Fibroblast of skin of scalp (primary cell): Measurements from ENCODE around the gene TIE1. TPM values are rescaled to one million over a fixed set of nuclear protein-coding genes. Genes with fewer than 3 reads are reported as not detected.
A peak's percentile ranks its signal among the peaks of the same experiment; 100 is the strongest.

Experiments used
- DNase-seq: peaks from one replicate; pipeline ENCODE4 v3.0.0-alpha.2; 2013
- polyA plus RNA-seq, 2 experiments: library from polyadenylated mRNA; unstranded; fragments of 120-200 nt; gene quantifications; one replicate each; pipeline ENCODE4 v1.2.1, GENCODE V29; 2013; ENCODE audit not compliant: insufficient read length in 2 of 2

The TIE1 gene
- polyA plus RNA-seq (2013, experiment 1 of 2; ENCODE audit: insufficient read length): 0.55 TPM
- polyA plus RNA-seq (2013, experiment 2 of 2; ENCODE audit: insufficient read length): 1.8 TPM

DNA sequence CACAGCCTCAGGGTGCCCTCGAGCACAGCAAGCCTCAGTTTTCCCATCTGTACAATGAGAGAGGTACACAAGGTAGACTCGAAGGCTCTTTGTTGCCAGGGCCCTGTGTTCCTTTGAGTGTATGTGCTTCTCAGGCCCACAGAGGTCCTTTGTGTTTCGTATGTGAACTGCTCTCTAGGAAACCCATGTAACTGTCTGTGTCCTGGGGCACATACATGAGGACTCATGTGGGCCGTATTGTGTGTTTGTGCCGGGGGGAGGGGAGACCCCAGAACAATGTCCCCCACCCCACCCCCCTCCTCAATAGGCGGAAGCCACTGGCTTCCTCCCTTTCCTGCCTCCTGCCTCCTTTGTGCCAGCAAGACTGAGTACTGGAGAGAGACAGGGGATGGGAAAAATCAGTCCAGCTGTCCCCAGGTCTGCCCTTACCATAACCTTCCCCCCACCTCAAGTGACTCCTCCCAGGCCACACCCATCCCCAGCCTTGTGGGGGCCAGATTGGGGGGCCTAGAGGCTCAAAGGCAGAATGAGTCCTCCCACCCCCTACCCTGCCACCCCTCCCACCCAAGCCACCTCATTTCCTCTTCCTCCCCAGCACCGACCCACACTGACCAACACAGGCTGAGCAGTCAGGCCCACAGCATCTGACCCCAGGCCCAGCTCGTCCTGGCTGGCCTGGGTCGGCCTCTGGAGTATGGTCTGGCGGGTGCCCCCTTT, at the start of gene TIE1:
TSS of gene TIE1 (plus strand) at position 605 of the 717 bp plus-strand sequence. CDS start at position 695, 90 bp downstream.
- no peak for DNase-seq

DNA sequence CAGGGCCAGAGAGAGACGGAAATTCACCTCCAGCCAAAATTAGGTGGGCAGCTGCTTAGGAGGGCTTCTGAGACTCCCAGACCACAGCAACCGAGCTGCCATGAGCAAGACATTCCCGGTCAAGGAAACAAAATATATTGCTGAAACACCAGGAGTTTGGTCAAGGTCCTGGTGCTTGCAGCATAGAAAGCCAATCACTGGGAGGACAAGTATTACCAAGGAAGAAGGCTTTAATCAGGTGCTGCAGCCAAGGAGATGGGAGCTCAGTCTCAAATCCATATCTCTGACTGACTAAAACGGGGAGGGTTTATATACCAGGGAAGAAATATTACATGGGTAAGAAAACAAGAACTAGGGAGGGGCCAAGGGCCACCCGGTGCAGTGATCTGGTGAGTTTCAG, 49.8 kb upstream of the TIE1 start:
- DNase-seq: no peak

DNA sequence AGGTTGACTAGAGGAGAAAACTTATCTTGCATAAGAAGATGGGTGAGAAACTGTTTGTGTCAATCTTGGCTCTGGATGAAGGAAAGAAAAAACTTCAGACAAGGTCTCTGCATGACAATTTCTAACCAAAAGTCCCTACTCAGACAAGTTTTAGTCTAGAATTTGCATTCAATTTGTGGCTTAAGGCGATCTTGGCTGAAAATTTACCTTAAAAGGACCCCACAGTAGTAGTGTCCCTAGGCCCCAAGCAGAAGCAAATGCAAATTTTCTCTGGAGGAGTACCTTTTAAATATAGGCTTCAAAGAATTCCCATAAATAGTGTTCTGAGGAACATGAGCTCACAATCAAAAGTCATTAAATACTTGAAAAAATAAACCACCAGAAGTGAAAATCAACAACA, 48.6 kb upstream of the TIE1 start:
- DNase-seq: no peak

DNA sequence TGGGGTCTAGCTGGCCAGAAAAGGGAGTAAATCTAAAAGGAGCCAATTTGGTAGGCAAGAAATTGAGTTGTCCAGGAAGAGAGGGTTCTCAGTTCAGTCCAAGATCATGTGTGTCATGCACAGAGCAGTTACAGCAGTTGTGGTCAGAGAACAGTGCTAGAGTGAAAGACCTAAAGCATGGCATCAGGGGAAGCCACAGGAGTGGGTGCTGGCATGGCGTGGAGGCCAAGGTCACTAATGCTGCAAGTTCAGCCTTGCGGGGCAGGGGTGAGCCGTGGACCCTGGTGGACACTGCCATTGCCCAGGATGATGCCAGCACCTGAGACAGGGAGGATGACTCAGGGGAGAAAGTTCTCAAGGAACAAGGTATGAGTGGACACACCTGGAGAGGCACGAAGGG, 47.6 kb upstream of the TIE1 start:
- DNase-seq: no peak

DNA sequence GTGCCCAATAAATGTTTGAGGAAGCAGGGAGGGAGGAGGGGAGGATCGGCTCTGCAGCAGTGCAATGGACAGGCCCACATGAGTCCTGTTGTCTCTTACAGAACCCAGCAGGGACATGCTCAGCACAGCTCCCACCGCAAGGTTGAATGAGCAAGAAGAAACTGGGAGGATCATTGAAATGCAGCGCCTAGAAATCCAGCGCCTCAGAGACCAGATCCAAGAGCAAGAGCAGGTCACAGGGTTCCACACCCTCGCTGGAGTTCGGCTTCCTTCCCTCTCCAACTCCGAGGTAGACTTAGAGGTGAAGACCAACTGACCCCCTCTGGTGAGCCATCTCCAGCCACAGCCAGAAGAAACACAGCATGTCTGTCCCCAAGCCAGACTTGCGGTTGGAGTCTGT, 46.9 kb upstream of the TIE1 start:
- DNase-seq: no peak

DNA sequence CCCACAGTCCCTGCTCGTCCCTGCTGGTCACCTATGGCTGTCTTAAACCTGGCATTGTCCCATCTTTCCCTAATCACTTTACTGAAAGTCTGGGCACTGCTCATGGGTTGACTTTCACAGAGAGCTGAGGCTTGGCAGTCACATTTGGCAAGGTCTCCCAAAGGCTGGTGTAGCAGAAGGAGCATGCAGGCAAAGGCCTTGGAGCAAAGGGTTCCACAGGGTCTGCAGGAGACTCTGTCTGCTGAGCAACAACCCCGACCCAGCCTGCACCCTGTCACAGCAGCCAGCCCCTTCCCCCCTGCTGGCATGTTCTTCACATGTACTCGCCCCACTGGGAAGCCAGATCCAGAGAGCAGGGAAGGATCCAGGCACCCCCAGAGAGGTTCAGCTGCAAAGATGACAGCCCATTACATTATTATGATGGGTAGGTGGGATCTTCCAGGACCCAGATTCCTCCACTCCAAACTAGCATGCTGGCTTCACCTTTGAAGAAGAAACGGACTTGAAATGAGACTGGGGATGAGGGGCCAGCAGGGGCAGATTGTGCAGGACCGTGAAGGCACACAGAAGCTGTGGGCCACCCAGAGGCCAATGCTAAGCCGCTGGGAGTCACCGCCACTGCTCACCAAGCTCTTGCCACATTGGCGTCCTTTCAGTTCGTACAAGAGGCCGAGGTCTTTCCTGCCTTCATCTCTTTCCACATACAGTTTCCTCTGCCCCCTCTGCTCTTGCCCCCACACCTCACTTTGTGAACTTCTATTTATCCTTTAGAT, 45.2 kb upstream of the TIE1 start:
- DNase-seq: no peak

DNA sequence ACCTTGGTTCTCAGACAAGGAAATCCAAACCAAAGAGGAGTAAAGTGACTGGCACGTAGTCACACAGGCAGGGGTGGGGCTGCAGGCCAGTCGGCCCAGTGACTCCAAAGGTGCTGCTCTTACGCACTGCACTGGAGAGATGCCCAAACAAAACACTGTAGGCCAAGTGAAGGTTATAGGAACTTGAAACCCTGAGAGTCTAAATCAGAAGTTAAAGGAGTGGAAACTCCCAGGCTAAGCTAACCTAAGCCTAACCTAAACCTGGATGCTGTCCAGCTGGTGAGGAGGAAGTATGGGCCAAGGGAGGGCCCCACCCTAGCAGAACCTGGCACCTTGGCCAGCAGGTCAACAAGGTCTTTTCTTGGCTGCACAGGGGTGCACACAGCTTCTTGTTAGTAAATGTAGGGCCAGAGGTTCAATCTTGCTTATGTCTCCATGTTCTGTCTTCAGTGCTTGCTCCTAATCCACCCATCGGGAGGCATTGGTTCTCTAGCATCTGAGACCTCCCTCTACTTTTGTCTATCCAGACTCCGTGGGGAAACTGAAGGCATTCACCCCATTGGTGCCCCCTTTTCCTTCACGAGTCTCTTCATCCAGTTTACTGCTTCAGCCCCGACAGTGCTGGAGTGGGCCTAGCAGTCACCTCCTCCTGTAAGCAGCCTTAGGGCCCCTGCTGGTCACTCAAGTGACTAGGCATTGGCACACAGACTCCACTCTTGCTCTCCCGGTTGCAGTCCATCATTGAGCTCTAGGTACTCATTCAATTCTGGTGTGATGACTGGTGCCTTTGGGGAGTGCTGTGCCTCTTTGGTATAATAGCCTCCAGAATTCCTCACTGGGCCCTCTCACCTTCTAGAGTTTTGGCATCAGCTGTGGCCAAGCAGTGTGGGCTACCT, 43.9 kb upstream of the TIE1 start:
- DNase-seq: no peak

DNA sequence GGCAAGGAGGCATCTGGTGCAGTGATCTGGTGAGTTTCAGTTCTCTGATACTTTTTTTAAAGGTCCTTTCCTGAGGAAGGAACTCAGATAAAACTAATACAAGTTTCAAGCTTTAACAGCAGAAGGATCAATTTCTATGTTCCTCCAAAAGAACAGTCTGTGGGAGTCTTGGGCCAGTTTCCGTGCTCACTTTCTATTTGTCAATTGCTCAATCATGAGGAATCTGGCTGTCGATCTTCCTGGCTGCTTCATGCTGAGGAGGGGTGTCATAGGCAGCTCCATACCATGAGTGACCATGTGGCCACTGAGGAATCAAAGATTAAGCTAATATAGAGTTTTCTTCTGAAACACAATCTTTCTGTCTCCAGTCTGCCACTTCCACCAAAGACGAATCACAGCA, 42.4 kb upstream of the TIE1 start:
- DNase-seq: no peak

DNA sequence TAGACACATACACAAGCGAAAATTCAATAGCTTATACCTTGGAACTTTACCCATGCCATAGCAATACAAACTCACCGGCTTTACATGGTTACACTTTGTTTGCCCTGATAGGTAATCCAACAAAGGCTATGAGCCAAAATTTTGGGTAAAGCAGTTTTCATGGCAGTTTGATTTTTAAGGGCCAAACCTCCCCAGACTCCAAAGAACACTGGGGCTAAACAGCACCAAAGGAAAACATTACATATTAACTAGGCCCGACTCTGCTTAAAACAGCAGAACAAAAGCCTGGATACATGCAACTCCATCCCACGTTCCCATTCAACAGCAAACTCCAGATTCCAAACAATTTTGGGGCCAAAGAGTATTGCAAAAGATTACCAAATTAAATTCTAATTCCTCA, 35.4 kb upstream of the TIE1 start:
- DNase-seq: no peak

DNA sequence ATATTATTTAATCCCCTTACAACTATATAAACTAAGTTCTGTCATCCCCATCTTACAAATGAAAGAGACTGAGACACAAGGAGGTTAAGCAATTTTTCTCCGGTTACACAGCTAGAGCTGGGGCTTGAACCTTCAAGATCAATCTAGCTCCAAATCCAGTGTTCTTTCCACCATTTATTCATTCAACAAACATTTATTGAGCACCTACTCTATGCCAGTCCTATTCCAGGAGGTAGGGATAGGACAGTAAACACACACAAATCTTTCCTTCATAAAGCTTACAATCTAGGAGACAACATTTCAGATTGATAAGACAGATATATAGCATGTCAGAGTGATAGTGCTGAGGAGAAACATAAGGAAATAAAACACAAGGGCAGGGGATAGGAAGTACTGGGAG, 33.9 kb upstream of the TIE1 start:
- no peak for DNase-seq

DNA sequence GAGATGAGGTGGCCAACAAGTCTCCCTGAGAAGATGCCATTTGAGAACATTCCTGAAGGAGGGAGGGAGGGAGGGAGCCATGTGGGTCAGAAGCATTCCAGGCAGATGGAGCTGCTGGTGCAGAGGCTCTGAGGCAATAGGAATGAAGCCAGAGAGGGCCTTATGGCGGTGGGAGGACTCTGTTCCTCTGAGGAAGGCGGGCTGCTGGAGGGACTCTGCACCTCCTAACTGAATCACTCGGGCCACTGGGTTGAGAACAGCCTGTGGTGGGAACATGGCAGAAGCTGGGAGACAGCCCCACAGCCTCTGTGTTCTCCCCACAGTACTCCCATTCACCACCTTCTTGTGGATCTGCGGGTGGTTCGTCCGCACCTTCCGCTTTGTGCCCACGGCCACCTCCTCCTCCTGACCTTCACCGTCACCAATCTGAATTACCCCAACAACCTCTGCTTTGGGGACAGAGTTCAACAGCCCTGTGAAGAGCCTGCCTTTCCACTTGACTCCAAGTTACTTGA, 33.4 kb upstream of the TIE1 start:
- DNase-seq: peak; percentile 74

DNA sequence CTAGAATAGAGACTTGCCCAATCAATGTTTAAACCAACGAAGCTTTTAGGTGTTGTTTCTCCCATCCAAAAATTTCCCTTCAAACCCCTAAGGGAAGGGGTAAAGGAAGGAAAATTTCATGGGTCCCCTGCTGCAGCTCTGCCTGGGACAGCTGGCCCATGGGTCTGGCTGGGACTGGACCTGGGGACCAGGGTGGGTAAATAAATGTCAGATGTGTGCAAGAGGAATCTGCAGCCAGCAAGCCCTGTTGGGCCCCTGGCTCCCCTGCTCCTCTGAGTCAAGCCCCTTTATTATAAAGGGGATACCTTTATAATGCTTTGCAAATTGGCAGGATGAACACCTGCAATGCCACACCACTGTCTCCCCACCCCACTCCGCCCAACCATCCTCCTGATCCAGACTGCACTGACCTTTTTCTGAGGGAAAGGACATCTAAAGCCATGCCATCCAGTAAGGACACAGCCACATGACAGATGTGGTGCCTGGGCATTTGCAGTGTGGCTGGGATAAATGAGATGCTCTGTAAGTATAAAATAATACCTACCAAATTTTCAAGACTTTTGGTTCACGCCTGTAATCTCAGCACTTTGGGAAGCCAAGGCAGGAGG, 32.9 kb upstream of the TIE1 start:
- DNase-seq: no peak

DNA sequence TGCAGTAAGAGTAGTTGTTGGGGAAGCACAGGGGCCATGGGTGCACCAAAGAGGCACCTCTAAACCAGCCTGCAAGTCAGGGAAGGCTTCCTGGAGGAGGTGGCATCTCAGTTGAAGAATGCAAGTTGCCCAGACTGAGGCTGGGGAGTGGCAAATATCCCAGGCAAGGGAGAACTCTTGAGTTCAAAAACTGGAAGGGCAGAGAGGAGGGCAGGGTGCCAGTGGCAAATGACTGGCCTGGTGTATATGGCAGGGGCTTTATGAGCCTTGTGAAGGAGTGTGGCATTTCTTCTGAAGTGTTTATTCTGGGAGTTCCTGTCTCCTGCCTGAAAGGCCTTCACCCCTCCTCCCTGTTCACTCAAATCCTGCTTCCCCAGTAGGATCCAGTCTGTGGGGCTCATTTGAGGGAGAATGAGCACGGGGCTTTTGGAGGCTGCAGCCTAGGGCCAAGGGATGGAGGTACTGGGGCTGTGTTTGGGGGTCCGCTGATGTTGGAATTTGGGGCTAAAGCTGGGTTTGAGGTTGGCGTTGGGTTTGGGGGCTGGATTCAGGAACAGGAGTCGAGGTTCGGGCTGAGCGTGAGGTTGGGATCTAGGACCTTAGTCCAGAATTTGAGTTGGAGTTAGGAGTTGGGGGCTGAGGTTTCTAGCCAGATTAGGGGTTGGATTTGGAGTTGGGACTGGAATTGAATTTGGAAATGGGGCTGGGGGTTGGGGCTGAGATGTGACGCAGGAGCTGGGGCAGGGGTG, 31.0 kb upstream of the TIE1 start, which contains the start of gene TMEM125:
TSS of gene TMEM125 (plus strand) at position 357 of the 749 bp plus-strand sequence. CDS start 2,740 bp downstream, outside the sequence.
- no peak for DNase-seq

DNA sequence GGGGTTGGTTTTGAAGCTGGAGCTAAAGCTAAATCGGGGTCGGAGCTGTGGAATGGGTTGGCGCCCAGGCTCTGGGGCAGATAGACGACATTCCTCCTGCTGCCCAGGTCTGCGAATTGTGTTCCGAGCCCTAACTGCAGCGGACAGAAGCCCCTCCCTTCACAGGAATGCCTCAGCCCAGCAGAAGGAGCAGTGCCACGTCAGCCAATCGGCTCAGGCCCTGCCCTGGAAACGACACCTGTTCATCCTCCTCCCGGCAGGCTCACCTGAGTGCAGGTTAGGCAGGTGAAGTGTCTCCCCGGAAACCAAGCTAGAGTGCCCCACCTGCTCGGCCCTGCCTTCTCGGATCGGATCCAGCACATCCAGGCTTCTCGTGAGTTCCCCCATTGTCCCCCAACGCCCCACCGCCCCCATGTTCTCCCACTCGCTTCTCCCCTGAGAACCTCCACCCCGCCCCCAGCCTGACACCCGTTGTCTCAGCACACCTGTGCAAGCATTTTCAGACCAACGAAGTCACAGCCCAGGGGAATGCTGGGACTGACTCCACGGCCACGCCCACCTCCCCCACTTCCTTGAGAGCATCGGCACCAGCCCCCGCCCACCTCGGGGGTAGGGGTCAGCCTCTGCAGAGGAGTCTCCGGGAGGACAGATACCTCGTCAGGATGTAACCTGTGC, 30.2 kb upstream of the TIE1 start:
- DNase-seq: no peak

DNA sequence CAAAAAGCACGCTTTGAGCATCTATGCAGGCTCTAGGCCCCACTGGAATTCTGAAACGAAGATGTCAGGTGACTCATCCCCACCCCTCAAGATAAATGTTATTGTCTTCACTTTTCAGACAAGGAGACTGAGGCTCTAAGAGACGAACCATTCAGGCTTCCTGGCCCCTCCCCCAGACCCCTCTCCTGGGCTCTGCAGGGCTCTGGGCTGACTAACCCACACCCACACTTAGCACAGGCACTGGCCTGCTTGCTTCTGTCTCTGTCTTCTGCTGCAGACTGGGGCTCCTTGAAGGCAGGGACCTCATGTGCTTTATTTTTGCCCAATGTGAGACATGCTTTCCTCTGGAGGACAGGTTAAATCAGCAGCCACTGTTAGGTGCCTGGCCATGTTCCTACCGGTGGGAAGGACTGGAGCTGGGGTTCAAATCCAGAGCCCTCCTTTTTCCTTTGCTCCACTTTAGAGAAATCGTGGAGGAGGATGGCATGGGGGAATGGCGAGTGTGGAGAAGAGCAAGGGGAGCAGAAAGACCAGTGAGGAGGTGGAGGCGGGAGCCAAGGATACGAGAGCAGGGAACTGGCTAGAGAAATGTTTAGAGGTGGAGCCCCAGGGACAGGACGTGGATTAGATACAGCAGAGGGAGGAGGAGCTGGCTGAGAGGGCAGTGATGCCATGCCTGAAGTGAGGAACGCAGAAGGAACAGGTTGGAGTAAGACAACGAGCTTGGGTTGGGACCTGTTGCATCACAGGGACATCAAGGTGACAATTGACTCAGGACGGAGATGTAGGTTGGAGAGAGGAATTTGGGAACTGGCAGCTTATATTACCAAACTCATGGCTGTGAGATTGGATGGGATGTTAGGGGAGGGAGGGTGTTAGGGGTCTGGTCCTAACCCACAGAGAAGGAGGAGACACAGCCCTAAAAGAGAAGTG, 29.3 kb upstream of the TIE1 start:
- no peak for DNase-seq

DNA sequence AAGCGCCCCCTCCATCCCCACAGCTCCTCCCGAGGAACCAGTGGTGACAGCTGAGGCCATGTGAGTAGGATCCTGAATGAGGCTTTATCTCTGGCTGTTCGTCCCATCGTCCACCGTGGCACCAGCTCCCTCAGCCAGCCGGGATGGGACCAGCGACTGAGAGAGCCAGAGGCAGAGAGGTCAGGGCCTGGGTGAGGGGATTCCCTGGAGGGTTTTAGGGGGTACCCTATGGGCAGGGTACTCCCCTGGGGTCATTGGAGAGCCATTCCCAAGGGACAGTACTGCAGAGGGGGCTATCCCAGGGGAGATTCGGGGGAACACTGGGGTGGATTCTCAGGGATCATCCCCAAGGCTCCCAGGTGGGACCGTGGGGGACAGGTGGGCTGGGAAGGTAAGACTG, 28.6 kb upstream of the TIE1 start:
- no peak for DNase-seq

DNA sequence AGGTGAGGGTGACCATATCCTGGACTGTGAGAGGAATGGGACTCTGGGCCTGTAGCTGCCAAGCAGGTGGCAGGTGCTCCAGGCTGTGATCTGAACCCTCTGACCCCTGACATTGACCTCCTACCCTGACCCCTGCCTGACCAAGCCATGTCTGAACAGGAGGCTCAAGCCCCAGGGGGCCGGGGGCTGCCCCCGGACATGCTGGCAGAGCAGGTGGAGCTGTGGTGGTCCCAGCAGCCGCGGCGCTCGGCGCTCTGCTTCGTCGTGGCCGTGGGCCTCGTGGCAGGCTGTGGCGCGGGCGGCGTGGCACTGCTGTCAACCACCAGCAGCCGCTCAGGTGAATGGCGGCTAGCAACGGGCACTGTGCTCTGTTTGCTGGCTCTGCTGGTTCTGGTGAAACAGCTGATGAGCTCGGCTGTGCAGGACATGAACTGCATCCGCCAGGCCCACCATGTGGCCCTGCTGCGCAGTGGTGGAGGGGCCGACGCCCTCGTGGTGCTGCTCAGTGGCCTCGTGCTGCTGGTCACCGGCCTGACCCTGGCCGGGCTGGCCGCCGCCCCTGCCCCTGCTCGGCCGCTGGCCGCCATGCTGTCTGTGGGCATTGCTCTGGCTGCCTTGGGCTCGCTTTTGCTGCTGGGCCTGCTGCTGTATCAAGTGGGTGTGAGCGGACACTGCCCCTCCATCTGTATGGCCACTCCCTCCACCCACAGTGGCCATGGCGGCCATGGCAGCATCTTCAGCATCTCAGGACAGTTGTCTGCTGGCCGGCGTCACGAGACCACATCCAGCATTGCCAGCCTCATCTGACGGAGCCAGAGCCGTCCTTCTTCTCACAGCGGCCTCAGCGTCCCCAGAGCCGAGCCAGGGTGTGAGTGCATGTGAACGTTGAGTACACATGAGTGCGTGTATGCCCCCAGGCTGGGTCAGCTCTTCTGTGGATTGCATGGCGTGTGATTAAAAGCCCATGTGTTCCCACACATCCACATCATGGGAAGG, 27.9 kb upstream of the TIE1 start:
- no peak for DNase-seq

DNA sequence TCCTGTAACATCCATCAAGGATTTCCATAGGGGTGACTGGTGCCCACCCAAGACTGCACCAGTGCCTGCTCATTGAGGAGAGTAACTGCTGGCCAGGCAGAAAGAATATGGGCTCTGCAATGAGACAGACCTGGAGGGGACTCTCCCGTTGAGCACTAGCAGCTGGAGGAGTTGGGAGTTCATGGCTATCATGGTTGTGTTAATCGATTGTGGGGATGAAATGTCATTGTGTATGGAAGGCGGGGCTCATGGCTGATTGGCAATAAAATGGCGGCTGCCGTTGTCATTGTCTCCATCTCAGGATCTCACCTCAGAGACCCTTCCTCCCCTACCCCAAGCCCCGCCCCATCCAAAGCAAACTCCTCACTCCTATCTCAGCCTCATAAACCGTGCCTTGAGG, 27.1 kb upstream of the TIE1 start:
- no peak for DNase-seq
